DMS53 (cell line): Measurements from ENCODE around the gene LRRC9.
"Not testable (repeated sequence)": the region's sequence is repeated elsewhere in the genome, so short reads cannot be mapped to it uniquely, and the experiment has no call there.

Source experiments
- DNase-seq: peaks from one replicate; lab custom pipeline; 2025; lab: John Stamatoyannopoulos, UW

LRRC9 gene

GRCh38 chr14:59919570-59920377 lies at the start of gene LRRC9:
LRRC9 (plus strand) TSS chr14:59920144.
- DNase-seq: peak; percentile 89

- peak; percentile 74 for DNase-seq
Measured at GRCh38 chr14:59870277-59871165, 49.4 kb upstream of the LRRC9 start, which contains the start of gene RTN1. RTN1 (minus strand) TSS chr14:59870776; CDS start chr14:59870630, 146 bp downstream.

- DNase-seq: no peak
Measured at GRCh38 chr14:59871166-59871495, 48.8 kb upstream of the LRRC9 start.

- DNase-seq: peak; percentile 6
Measured at GRCh38 chr14:59882957-59883356, 37.0 kb upstream of the LRRC9 start.

- DNase-seq: no peak
Measured at GRCh38 chr14:59890676-59891075, 29.3 kb upstream of the LRRC9 start.

GRCh38 chr14:59895721-59896120 lies 24.2 kb upstream of the LRRC9 start:
- DNase-seq: no peak

GRCh38 chr14:59897757-59898383 lies 22.1 kb upstream of the LRRC9 start:
- DNase-seq: peak; percentile 70

GRCh38 chr14:59900556-59900955 lies 19.4 kb upstream of the LRRC9 start:
- DNase-seq: no peak

GRCh38 chr14:59904184-59904583 lies 15.8 kb upstream of the LRRC9 start:
- no peak for DNase-seq

- peak; percentile 2 for DNase-seq
Measured at GRCh38 chr14:59905188-59905587, 14.8 kb upstream of the LRRC9 start.

- no peak for DNase-seq
Measured at GRCh38 chr14:59912443-59912842, 7.5 kb upstream of the LRRC9 start.

GRCh38 chr14:59913187-59913586 lies 6.8 kb upstream of the LRRC9 start:
- DNase-seq: no peak

GRCh38 chr14:59918824-59919569 lies 947 bp upstream of the LRRC9 start:
- DNase-seq: peak; percentile 62

- no peak for DNase-seq
Measured at GRCh38 chr14:59920378-59920683, 387 bp downstream of the LRRC9 start.

GRCh38 chr14:59925797-59926196 lies 5.9 kb downstream of the LRRC9 start:
- no peak for DNase-seq

- no peak for DNase-seq
Measured at GRCh38 chr14:59926534-59926933, 6.6 kb downstream of the LRRC9 start.

- DNase-seq: no peak
Measured at GRCh38 chr14:59931237-59931636, 11.3 kb downstream of the LRRC9 start.

GRCh38 chr14:59936145-59936544 lies 16.2 kb downstream of the LRRC9 start:
- DNase-seq: no peak

GRCh38 chr14:59939828-59940227 lies 19.9 kb downstream of the LRRC9 start:
- no peak for DNase-seq

- not testable (repeated sequence) for DNase-seq
Measured at GRCh38 chr14:59942296-59942862, 22.4 kb downstream of the LRRC9 start.

- DNase-seq: no peak
Measured at GRCh38 chr14:59944909-59945308, 25.0 kb downstream of the LRRC9 start.

GRCh38 chr14:59952141-59952540 lies 32.2 kb downstream of the LRRC9 start:
- peak; percentile 32 for DNase-seq
